Osteoblast (primary cell): ENCODE results near the gene ADAM30. TPM values are rescaled to one million over a fixed set of nuclear protein-coding genes. Genes with fewer than 3 reads are reported as not detected.
A peak's percentile ranks its signal among the peaks of the same experiment; 100 is the strongest.

ENCODE experiments used
- DNase-seq: peaks from one replicate; pipeline ENCODE4 v3.0.0; 2011; ENCODE audit warnings: low spot score, mixed read lengths; ENCODE audit not compliant: insufficient read length; ENCODE audit errors: missing footprints
- H2AFZ ChIP-seq: 2 replicates; pipeline ENCODE4 v1.6.0; 2011; ENCODE audit warnings: mild to moderate bottlenecking, low read length
- H3K27ac ChIP-seq: 2 replicates; pipeline ENCODE4 v1.5.1; 2011; ENCODE audit warnings: mild to moderate bottlenecking, low read depth, low read length, moderate library complexity
- H3K27me3 ChIP-seq: 2 replicates; pipeline ENCODE4 v1.6.0; 2012; ENCODE audit warnings: mild to moderate bottlenecking, control low read depth, inconsistent platforms, low read length, moderate library complexity; ENCODE audit not compliant: insufficient read depth
- H3K36me3 ChIP-seq: 2 replicates; pipeline ENCODE4 v1.5.1; 2011; ENCODE audit warnings: mild to moderate bottlenecking, low read length, control low read depth, moderate library complexity; ENCODE audit not compliant: insufficient read depth
- H3K4me1 ChIP-seq: 2 replicates; pipeline ENCODE4 v1.5.1; 2011; ENCODE audit warnings: mild to moderate bottlenecking, low read length, control low read depth, moderate library complexity; ENCODE audit not compliant: insufficient read depth
- H3K4me2 ChIP-seq: 2 replicates; pipeline ENCODE4 v1.6.0; 2011; ENCODE audit warnings: mild to moderate bottlenecking, low read length; ENCODE audit not compliant: insufficient read depth
- H3K4me3 ChIP-seq: fragments of 200-600 bp; sonication (generic); 3 replicates; pipeline ENCODE4 v1.5.1; 2012; ENCODE audit warnings: mild to moderate bottlenecking, low read length, inconsistent platforms; ENCODE audit not compliant: insufficient read depth
- H3K79me2 ChIP-seq: 2 replicates; pipeline ENCODE4 v1.6.0; 2012; ENCODE audit warnings: mild to moderate bottlenecking, low read length, control low read depth, inconsistent platforms; ENCODE audit not compliant: insufficient read depth
- H3K9me3 ChIP-seq: 2 replicates; pipeline ENCODE4 v1.5.1; 2011; ENCODE audit warnings: low read depth, low read length, control low read depth
- H4K20me1 ChIP-seq: 2 replicates; pipeline ENCODE4 v1.6.0; 2012; ENCODE audit warnings: mild to moderate bottlenecking, low read length, control low read depth; ENCODE audit not compliant: insufficient read depth
- total RNA-seq: library from RNA; depleted of rRNA; stranded (reverse); fragments of >200 nt; gene quantifications from 2 replicates; pipeline ENCODE4 v1.2.3, GENCODE V29; 2012
- TF ChIP-seq, protein P1 (sequence below): IDR thresholded peaks from 2 replicates; pipeline ENCODE4 v1.5.1; 2011; ENCODE audit warnings: mild to moderate bottlenecking, low read depth, low read length, moderate library complexity; ENCODE audit errors: extremely low read depth

The ADAM30 gene
- total RNA-seq, 1 donor: not detected

DNA sequence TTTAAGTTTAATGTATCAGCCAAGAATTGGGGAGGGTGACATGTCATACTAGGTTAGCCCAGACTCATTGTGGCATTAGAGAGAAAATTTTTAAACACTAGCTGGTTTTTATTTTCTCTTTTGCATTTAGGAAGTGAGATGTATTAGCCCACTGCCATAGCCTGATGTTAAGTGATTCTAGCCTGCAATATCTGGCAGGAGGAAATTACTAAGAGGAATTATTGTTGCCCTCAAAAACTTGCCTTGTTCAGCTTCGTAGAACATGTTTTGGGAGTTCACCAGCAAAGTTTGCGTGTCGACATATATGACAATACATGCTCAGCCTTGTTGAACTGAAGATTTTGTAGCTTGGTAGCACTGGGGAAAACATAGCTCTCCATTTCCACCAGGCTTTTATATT is 12.5 kb downstream of the ADAM30 start:
- H3K4me2 ChIP-seq: no peak overlapping the region
- H2AFZ ChIP-seq: no peak overlapping the region
- H3K36me3 ChIP-seq: no peaks in the 10 kb centered on the region
- H3K4me1 ChIP-seq: peaks cover 11% of the 10 kb centered on the region
- no peak overlapping the region for H3K4me3 ChIP-seq
- H3K9me3 ChIP-seq: no peaks in the 10 kb centered on the region
- DNase-seq: no peak
- H4K20me1 ChIP-seq: no peaks in the 10 kb centered on the region
- H3K27me3 ChIP-seq: no peaks in the 10 kb centered on the region
- H3K79me2 ChIP-seq: no peaks in the 10 kb centered on the region
- TF ChIP-seq, protein P1, sequence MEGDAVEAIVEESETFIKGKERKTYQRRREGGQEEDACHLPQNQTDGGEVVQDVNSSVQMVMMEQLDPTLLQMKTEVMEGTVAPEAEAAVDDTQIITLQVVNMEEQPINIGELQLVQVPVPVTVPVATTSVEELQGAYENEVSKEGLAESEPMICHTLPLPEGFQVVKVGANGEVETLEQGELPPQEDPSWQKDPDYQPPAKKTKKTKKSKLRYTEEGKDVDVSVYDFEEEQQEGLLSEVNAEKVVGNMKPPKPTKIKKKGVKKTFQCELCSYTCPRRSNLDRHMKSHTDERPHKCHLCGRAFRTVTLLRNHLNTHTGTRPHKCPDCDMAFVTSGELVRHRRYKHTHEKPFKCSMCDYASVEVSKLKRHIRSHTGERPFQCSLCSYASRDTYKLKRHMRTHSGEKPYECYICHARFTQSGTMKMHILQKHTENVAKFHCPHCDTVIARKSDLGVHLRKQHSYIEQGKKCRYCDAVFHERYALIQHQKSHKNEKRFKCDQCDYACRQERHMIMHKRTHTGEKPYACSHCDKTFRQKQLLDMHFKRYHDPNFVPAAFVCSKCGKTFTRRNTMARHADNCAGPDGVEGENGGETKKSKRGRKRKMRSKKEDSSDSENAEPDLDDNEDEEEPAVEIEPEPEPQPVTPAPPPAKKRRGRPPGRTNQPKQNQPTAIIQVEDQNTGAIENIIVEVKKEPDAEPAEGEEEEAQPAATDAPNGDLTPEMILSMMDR: no peak
- H3K27ac ChIP-seq: no peak overlapping the region

DNA sequence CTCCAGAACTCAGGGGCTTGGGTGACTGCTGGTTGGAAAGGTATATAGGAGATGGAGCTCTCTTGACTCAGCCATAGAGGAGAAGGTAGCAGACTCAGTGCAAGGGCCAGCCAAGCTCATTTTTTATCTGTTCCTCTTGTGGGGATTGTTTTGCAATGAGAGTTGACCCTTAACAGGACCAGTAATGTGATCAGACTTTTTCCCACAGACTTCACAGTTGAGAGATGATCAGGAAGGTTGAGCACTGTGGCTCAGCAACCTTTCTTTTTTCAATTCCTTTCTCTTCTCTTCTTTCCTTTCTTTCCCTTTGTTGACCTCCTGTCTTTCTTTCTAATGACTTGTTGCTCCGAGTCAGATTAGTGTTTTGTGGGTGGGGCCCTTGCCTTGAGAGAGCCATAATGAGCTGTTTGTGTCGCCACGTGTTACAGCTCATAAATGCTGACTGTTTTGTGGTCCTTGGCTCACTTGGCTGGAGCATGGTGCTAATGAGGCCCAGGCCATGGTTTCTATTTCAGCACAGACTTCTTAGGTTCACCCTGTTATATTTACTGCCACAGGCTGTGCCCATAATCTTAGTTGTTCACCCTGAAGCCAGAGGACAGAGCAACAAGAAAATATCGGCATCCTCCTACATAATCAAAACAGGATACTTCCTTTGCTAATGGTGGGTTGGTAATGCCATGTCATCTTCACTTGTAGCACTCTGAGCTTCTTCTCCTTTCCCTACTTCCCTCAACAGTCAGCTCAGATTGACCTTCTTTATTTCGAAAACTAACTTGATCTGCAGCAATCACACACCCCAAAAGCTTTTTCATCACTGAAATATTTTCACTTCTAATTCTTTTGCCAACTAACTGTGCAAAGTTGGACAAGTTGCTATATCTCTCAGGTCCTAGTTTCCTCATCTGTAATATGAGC is 13.9 kb downstream of the ADAM30 start:
- Histone ChIP-seq H3K4me1 (peaks cover 11% of the 10 kb centered on the region), H3K27me3 (no peaks in the 10 kb centered on the region), H3K27ac (no peak overlapping the region), H3K4me2 (no peak overlapping the region), H3K79me2 (no peaks in the 10 kb centered on the region), H3K9me3 (no peaks in the 10 kb centered on the region), H3K36me3 (no peaks in the 10 kb centered on the region), H2AFZ (peak overlapping the region; percentile 37), H3K4me3 (no peak overlapping the region), H4K20me1 (no peaks in the 10 kb centered on the region)
- TF ChIP-seq, protein P1: no peak
- DNase-seq: no peak

DNA sequence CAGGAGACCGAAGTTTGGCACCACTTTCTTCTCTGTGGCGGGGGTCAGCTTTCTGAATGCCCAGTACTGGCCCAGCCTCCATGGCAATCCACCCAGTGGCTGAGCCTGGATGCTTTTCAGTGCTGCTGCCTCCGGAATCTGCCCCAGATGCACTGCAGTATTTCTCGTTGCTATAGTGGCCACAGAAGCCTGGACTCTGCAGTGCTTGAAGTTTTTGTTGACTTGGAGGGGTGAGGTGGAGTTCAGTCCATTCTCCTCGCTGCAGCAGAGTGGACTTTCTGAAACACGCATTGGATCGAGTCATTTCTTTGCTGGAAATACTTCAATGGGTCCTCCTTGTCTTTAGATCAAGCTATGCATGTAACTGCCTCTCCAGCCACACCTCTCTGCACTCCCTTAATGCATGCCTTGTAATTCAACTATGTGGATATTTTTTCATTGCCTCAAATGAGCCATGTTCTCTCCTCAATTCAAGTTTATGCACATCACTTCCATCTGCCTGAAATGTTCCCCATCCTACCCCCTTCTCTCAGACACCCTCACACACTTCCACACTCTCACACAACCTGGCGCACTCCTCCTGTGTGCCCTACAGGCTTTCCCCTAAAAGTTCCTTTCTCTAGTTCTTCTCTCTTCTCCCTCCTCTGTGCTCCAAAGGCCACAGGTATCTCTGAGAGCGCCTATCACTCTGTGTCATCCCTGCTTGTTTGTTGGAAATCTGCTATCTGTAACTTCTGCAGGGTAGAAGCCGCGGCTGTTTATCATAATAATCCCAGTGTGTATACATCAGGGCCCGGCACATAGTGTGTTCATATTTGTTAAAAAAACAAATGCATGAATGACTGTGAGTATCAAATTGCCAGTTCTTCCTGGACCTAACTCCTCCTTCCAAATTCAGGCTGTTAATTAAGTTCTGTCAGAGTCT is 16.5 kb downstream of the ADAM30 start:
- Histone ChIP-seq H3K27me3 (no peaks in the 10 kb centered on the region), H4K20me1 (no peaks in the 10 kb centered on the region), H3K4me1 (peaks cover 8% of the 10 kb centered on the region), H3K79me2 (no peaks in the 10 kb centered on the region), H3K4me2 (no peak overlapping the region), H3K9me3 (no peaks in the 10 kb centered on the region), H2AFZ (no peak overlapping the region), H3K36me3 (no peaks in the 10 kb centered on the region), H3K4me3 (no peak overlapping the region), H3K27ac (no peak overlapping the region)
- TF ChIP-seq, protein P1: no peak
- no peak for DNase-seq

DNA sequence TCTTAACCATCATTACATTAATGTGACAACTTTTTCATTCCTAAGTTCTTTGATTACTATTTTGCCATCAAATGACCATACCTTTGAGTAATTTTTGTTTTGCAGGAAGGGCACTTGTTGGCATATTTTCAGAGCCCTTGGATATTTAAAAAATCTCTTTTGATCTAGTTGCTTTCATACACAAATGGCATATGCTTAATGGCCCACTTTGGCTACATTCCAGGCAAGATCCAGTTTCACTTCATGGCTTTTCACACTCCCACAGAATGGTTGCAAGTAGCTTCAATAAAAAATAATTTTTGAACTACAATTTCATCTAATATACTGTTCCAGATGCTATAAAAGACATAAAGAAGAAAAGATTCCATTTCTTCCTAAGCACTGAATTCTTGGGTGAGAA is 18.1 kb downstream of the ADAM30 start:
- DNase-seq: no peak
- Histone ChIP-seq H3K4me1 (peaks cover 16% of the 10 kb centered on the region), H4K20me1 (no peaks in the 10 kb centered on the region), H3K4me3 (no peak overlapping the region), H3K4me2 (no peak overlapping the region), H3K27me3 (no peaks in the 10 kb centered on the region), H2AFZ (no peak overlapping the region), H3K9me3 (no peaks in the 10 kb centered on the region), H3K27ac (no peak overlapping the region), H3K36me3 (no peaks in the 10 kb centered on the region), H3K79me2 (no peaks in the 10 kb centered on the region)
- TF ChIP-seq, protein P1: no peak
